MCF 10A (cell line): ENCODE data around the gene PRKAR1B. TPM values are rescaled to one million over a fixed set of nuclear protein-coding genes. Genes with fewer than 3 reads are reported as not detected.

Experiments used
- BruUV-seq: library from RNA; stranded (reverse); fragments of 400-500 nt; replicated peaks from 2 replicates; lab custom pipeline; 2021; lab: Mats Ljungman, UMichigan
- CTCF ChIA-PET: fragments of 300-600 bp; sonication (Branson Sonifier 250); formaldehyde crosslinking; extraction: SDS; loops from one replicate; lab custom pipeline; 2021; ENCODE audit warnings: antibody characterized with exemption, inconsistent platforms; lab: Yijun Ruan, JAX
- POLR2A ChIA-PET: fragments of 300-600, 350-650 bp; sonication (Branson Sonifier 250); formaldehyde crosslinking; extraction: SDS; loops from one replicate; lab custom pipeline; 2020; ENCODE audit warnings: antibody characterized with exemption, inconsistent platforms; lab: Yijun Ruan, JAX
- DNase-seq: peaks from one replicate; pipeline ENCODE4 v3.0.0-alpha.2; 2018; ENCODE audit not compliant: unreplicated experiment
- H3K27ac Mint-ChIP-seq: one replicate; pipeline ENCODE4 v1.8.0; 2022; ENCODE audit warnings: mild to moderate bottlenecking, low read depth, mixed read lengths; ENCODE audit not compliant: unreplicated experiment
- H3K27me3 Mint-ChIP-seq: one replicate; pipeline ENCODE4 v1.8.0; 2022; ENCODE audit warnings: mixed read lengths; ENCODE audit not compliant: insufficient read depth, unreplicated experiment
- H3K36me3 Mint-ChIP-seq: one replicate; pipeline ENCODE4 v1.8.0; 2022; ENCODE audit warnings: mild to moderate bottlenecking, moderate library complexity, mixed read lengths; ENCODE audit not compliant: insufficient read depth, unreplicated experiment
- H3K4me1 Mint-ChIP-seq: one replicate; pipeline ENCODE4 v1.8.0; 2022; ENCODE audit warnings: mixed read lengths; ENCODE audit not compliant: insufficient read depth, unreplicated experiment
- H3K4me3 Mint-ChIP-seq: one replicate; pipeline ENCODE4 v1.8.0; 2022; ENCODE audit warnings: mild to moderate bottlenecking, moderate library complexity, mixed read lengths; ENCODE audit not compliant: unreplicated experiment
- H3K9me3 Mint-ChIP-seq: one replicate; pipeline ENCODE4 v1.8.0; 2022; ENCODE audit warnings: mixed read lengths; ENCODE audit not compliant: unreplicated experiment
- intact Hi-C: fragments of 100-400 bp; cut with micrococcal nuclease; formaldehyde crosslinking; loops from 2 replicates; pipeline ENCODE4 v1.14.1; 2022
- total RNA-seq: library from RNA; stranded (reverse); gene quantifications from 2 replicates; pipeline ENCODE4 v1.2.3, GENCODE V29; 2022
- TF ChIP-seq, protein P1 (sequence below): fragments of 200-600 bp; IDR thresholded peaks from one replicate; pipeline ENCODE4 v1.8.0; 2022; ENCODE audit warnings: antibody characterized with exemption, mild to moderate bottlenecking; ENCODE audit not compliant: unreplicated experiment

Gene PRKAR1B
- total RNA-seq, 1 experiment from 2014 or later: 31.5 TPM

DNA sequence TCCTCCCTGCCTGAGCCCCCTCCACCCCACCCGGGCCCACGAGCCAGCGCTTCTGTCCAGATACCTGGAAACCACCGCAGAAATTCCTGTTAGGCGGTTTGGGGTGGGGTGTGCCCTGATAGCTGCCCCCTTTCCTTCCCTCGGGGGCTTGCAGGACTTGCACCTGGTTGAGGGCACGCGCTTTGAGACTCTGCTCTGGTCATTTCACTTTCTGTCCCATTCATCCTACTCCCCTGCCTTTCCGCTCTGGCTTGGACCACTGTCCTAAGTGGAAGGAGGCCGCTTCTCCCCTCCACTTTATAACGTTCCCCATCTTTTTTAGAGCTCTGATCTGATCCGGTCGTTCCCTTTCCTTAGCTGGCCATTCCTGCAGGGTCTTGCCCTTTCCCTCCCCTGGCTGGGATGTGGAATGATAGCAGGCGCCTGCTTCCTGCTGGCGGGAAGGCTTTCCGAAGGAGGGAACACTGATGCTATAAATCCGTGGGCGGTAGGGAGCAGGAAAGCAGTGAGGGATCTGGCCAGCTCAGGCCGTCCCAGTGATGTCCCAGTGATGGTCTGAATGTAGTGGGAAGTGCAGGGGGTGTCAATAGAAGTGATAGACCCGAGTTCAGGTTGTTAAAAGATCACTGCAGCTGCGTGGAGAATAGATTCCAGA is 852 bp upstream of the PRKAR1B start:
- POLR2A ChIA-PET: interaction anchor here (0.8 to 1.2 kb wide), 3 partner anchors 39 to 209 kb away, joined by 3 to 4 read pairs (median 3); partner anchors contain the start of gene PDGFA
- intact Hi-C loops: loop anchor here (5.0 kb wide), 2 partner anchors 191 to 211 kb away; partner anchors contain the start of gene PDGFA

GRCh38 chr7:726854-727103 is 302 bp downstream of the PRKAR1B start:
- ChIA-PET POLR2A (interaction anchor here (0.6 to 1.4 kb wide), 5 partner anchors 41 to 629 kb away, joined by 3 to 4 read pairs (median 3); a partner anchor contains a TSS), CTCF (no interaction called here)
- peaks cover 20% of the 10 kb centered on the region for H3K36me3 Mint-ChIP-seq
- no TSS peak for BruUV-seq
- no peaks in the 10 kb centered on the region for H3K9me3 Mint-ChIP-seq
- intact Hi-C loops: loop anchor here (5.0 kb wide), 2 partner anchors 189 to 209 kb away; partner anchors contain the start of gene PDGFA
- TF ChIP-seq, protein P1, sequence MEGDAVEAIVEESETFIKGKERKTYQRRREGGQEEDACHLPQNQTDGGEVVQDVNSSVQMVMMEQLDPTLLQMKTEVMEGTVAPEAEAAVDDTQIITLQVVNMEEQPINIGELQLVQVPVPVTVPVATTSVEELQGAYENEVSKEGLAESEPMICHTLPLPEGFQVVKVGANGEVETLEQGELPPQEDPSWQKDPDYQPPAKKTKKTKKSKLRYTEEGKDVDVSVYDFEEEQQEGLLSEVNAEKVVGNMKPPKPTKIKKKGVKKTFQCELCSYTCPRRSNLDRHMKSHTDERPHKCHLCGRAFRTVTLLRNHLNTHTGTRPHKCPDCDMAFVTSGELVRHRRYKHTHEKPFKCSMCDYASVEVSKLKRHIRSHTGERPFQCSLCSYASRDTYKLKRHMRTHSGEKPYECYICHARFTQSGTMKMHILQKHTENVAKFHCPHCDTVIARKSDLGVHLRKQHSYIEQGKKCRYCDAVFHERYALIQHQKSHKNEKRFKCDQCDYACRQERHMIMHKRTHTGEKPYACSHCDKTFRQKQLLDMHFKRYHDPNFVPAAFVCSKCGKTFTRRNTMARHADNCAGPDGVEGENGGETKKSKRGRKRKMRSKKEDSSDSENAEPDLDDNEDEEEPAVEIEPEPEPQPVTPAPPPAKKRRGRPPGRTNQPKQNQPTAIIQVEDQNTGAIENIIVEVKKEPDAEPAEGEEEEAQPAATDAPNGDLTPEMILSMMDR: no peak
- H3K4me3 Mint-ChIP-seq: peak overlapping the region; percentile 78
- DNase-seq: no peak
- no peaks in the 10 kb centered on the region for H3K27me3 Mint-ChIP-seq
- peaks cover 31% of the 10 kb centered on the region for H3K4me1 Mint-ChIP-seq
- H3K27ac Mint-ChIP-seq: no peak overlapping the region

More for the DNA sequence above, 852 bp upstream of the PRKAR1B start:
- TF ChIP-seq, protein P1: no peak
- peak; percentile 33 for DNase-seq
- H3K27ac Mint-ChIP-seq: peak overlapping the region; percentile 6
- CTCF ChIA-PET: interaction anchor here (1.2 to 2.0 kb wide), 3 partner anchors 189 to 406 kb away, joined by 3 to 6 read pairs (median 3); no protein-coding TSS in a partner anchor
- H3K4me1 Mint-ChIP-seq: peaks cover 43% of the 10 kb centered on the region
- peaks cover 26% of the 10 kb centered on the region for H3K36me3 Mint-ChIP-seq
- no peaks in the 10 kb centered on the region for H3K27me3 Mint-ChIP-seq
- no peaks in the 10 kb centered on the region for H3K9me3 Mint-ChIP-seq
- BruUV-seq: TSS peak; percentile 15
- peak overlapping the region; percentile 74 for H3K4me3 Mint-ChIP-seq

- CTCF ChIA-PET: no interaction called here
- BruUV-seq: TSS peak; percentile 83
- intact Hi-C loops: loop anchor here (5.0 kb wide), 2 partner anchors 189 to 209 kb away; partner anchors contain the start of gene PDGFA
- peak within 1 kb of the TSS; percentile 75 for H3K27ac Mint-ChIP-seq
- peaks cover 31% of the 10 kb centered on the region for H3K4me1 Mint-ChIP-seq
- no peaks in the 10 kb centered on the region for H3K27me3 Mint-ChIP-seq
- H3K4me3 Mint-ChIP-seq: peak within 1 kb of the TSS; percentile 78
- POLR2A ChIA-PET: interaction anchor here (0.6 to 1.4 kb wide), 3 partner anchors 41 to 629 kb away, joined by 3 to 4 read pairs (median 3); no protein-coding TSS in a partner anchor
- H3K9me3 Mint-ChIP-seq: no peaks in the 10 kb centered on the region
- peaks cover 18% of the 10 kb centered on the region for H3K36me3 Mint-ChIP-seq
- DNase-seq: peak; percentile 85
- TF ChIP-seq, protein P1: no peak
Measured at GRCh38 chr7:726084-726853, 812 bp downstream of the PRKAR1B start, which contains the start of gene DNAAF5. TSS of gene DNAAF5 (plus strand) at chr7:726699. CDS start at chr7:726721, 22 bp downstream.
